ENCODE measurements around the gene PSME4.
"Not testable (repeated sequence)": the region's sequence is repeated elsewhere in the genome, so short reads cannot be mapped to it uniquely, and the experiment has no call there.

PSME4 gene

DNA sequence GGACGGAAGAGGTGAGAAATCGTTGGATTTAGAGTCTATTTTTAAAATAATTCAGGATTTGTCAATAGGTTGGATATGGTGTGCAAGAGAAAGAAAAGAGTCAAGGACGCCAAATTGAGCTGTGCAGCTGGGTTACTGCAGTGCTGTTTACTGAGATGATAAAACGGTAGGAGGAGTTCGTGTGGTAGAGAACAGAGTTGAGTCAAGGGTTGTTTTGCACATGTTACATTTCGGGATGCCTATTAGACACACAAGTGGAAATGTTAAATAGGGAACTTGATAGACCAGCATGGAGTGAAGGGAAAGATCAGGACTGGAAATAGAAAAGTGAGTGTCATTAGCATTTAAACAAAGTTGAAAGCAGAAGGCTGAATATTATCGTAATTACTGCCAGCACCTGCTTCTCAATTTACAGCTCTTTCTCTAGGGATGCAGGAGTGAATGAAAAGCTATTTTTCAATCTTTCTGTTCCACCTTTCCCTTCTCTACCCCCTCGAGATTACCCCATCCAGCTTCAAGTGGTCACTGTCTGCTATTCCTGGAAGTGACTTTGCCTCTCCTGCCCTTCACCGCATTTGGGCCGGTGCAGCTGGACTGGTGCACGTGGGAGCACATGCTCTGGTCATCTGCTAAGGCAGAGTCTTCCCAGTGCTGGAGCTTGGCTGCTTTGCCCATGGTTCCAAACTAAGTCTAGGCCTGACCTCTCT, 141.4 kb downstream of the PSME4 start:
- DNase-seq (ENCODE audit: low spot score): no peak

DNA sequence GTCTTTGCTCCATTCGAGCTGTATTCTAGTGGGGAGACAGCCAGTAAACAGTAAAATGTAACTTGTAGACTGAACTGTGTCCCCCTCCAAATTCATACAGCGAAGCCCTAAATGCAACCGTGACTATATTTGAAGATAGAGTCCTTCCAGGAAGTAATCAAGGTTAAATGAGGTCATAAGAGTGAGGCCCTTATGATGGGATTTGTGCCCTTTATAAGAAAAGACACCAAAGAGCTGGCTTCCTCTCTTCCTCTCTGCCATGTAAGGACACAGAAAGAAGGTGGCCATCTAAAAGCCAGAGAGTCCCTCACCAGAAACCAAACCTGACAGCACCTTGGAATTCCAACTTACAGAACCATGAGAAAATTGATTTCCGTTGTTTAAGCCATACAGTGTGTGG, 142.5 kb downstream of the PSME4 start:
- no peak for DNase-seq (ENCODE audit: low spot score)

DNA sequence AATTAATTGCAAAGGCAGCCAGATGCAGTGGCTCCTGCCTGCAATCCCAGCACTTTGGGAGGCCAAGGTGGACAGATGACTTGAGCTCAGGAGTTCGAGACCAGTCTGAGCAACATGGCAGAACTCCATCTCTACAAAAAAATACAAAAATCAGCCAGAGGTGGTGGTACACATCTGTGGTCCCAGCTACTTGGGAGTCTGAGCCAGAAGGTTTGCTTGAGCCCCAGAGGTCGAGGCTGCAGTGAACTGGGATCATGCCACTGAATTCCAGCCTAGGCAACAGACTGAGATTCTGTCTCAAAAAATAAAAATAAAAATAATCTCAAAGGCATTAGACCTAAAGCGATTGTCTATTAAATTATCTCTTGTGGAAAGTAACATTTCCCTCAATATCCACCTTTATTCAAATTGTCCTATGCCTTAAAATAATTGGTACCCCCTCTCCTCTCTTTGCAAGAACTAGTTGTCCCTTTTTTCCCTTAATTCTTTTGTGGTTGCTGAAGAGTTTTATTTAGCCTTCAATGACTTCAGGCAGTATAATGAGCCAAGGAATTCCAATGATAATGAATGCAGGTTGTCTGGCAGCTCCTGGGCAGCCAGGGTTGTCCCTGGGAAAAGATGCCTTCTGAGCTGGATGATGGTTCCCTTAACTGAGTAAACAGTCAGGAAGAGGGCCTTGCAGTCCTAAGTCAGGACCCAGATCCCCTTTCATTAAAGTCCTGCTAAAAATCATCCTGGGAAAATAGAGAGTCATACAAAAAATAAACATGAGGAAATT, 143.2 kb downstream of the PSME4 start:
- DNase-seq (ENCODE audit: low spot score): peak; percentile 19

- peak; percentile 71 for DNase-seq (ENCODE audit: low spot score)
Observed at GRCh38 chr2:53826587-53827397, 144.0 kb downstream of the PSME4 start.

DNA sequence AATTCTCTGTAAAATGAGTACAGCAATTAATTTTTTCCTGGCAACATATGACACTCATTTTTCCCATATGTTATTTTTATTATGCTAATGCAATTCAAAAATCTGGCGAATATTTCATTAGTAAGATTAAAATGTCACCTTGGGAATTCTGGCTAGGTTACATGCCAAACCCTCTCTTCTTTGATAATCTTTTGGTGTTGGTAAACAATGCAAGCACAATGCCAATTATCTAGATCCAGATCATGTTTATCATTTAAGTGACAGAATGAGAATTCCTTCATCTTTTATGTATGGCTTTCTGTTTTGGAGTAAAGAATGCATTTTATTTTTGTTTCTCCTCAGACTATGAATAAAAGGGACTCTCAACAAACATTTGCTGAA, 144.8 kb downstream of the PSME4 start:
- DNase-seq (ENCODE audit: low spot score): no peak

DNA sequence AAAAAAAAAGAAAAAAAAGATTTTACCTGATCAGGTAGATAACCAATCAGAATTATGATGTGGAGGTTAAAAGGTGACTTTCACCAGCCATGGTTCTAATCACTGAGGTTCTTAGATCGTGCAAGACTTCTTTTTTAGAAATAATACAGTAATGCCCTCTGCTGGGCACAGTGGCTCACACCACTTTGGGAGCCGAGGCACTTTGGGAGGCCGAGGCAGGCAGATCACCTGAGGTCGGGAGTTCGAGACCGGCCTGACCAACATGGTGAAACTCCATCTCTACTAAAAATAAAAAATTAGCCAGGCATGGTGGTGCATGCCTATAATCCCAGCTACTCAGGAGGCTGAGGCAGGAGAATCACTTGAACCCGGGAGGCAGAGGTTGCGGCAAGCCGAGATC, 147.2 kb downstream of the PSME4 start:
- not testable (repeated sequence) for DNase-seq (ENCODE audit: low spot score)

- no peak for DNase-seq (ENCODE audit: low spot score)
Observed at GRCh38 chr2:53821810-53822209, 149.0 kb downstream of the PSME4 start.

DNA sequence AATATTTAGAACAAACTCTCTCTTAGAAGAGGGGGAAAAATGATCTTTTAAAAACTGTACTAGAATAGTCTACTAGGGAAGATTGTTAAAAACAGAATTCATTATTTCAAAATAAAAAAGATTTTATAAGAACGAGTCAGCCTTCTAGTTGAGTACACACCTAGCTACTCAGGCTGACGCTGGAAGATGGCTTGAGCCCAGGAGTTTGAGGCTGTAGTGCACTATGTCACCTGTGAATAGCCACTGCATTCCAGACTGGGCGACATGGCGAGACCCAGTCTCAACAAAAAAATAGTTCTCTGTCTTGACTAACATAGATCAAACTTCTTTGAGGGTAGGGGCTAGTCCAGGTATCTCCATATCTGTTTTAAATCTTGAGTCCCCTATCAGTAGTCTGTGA, 150.1 kb downstream of the PSME4 start:
- DNase-seq (ENCODE audit: low spot score): no peak

- DNase-seq (ENCODE audit: low spot score): no peak
Observed at GRCh38 chr2:53820048-53820447, 150.7 kb downstream of the PSME4 start.

DNA sequence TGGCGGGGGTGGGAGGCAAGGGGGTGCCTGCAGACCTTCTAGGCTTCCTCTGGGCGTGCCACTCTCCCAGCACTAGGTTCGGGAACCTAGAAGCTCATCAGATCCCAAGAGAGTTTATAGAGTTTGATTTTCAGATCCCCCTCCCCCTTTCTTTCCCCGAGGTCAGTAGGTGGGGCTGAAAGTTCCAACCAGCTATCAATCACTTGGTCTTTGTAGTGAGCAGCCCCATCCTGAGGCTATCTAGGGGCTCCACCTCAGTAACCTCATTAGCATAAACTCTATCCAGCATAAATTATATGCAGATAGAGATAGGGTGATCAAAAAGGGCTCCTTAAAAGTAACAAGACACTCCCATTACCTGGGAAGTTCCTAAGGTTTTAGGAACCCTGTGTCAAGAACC, 151.2 kb downstream of the PSME4 start:
- no peak for DNase-seq (ENCODE audit: low spot score)

DNA sequence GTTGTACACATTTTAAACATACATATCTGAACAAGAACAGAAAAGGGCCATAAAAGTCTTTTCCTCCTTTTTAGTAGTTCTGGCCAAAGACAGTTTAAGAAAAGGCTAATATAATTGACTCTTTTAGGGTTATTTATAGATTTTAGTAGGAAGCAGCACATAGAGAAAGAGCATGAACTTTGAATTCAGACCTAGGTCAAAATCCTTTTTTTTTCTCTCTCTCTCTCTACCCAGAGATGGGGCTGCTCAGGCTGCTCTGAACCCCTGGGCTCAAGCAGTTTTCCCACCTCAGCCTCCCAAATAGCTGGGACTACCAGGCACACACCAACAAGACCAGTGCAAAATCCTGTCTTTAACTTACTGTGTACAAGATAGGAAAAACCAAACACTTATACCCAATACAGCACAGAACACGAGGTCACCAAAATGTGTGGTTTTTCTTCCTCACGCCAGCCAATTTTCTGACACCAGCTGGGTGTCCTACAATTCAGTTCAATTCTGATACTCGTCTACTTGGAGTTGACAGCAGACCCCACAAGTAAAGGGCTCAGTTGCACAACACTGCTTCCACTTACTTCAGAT, 151.8 kb downstream of the PSME4 start:
- DNase-seq (ENCODE audit: low spot score): no peak
